Body of pancreas (tissue), 4 donors: ENCODE data around the gene ZFP57.

Experiments used
- POLR2A ChIP-seq, 3 donors: fragments of 450-650 bp; IDR thresholded peaks; one replicate each; pipeline ENCODE4 v1.6.1; 2016; ENCODE audit warnings: antibody characterized with exemption in 3 of 3, mild to moderate bottlenecking in 2 of 3
- TF ChIP-seq, protein P1 (sequence below), 7 experiments: fragments of 450-650 bp in 4 of 7; fragments of 200-600 bp in 3 of 7; sonication (generic) in 3 of 7; IDR thresholded peaks; one replicate each; pipeline ENCODE4 v1.5.1; 2016 to 2019; ENCODE audit warnings: antibody characterized with exemption in 7 of 7

DNA sequence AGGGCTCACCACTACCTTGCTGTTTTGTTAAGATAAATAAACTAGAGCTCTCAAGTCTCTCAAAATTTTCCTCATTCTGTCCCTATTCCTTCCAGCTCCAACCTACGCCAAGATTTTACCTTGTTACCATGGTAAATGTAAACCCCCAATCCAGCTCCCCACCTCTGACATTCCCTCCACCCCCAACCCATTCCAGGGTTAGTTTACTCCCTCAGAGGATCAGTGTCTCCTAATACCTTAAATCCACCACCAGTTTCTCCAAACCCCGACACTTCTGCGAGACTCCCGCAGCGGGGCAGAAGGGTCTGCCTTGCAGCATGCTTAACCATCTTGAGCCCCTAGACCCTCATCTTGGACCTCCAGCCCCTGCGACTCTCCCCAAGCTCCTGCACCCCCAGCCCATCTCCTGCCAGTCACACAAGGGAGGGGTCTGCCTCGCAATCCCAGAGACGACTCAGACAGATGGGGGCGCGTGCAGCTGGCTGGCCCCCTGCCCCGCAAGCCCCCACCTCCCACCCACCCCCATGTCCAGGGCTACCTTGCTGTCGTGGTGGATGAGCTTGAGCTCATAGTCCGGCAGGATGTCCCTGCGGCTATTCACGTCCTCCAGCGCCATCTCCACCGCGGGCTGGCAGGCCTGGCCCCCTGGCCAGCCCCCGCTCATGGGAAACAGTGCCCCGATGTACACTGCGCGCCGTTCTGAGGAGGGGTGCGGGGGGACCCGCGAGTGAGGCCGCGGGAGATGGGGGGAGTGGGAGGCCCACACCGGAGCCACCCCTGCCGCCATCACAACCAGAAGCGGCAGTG lies 53.8 kb downstream of the ZFP57 start:
- no peak for TF ChIP-seq POLR2A (IDR thresholded peaks at IDR 0.05)
- TF ChIP-seq, protein P1, sequence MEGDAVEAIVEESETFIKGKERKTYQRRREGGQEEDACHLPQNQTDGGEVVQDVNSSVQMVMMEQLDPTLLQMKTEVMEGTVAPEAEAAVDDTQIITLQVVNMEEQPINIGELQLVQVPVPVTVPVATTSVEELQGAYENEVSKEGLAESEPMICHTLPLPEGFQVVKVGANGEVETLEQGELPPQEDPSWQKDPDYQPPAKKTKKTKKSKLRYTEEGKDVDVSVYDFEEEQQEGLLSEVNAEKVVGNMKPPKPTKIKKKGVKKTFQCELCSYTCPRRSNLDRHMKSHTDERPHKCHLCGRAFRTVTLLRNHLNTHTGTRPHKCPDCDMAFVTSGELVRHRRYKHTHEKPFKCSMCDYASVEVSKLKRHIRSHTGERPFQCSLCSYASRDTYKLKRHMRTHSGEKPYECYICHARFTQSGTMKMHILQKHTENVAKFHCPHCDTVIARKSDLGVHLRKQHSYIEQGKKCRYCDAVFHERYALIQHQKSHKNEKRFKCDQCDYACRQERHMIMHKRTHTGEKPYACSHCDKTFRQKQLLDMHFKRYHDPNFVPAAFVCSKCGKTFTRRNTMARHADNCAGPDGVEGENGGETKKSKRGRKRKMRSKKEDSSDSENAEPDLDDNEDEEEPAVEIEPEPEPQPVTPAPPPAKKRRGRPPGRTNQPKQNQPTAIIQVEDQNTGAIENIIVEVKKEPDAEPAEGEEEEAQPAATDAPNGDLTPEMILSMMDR (IDR thresholded peaks at IDR 0.05) = no peak
